Liver (tissue), 3 donors: ENCODE results near the gene RSRC1.

ENCODE experiments used
- ATF3 ChIP-seq: IDR thresholded peaks from 2 replicates; pipeline ENCODE4 v1.6.1; 2016; ENCODE audit warnings: antibody characterized with exemption
- CTCF ChIP-seq: fragments of 150-350 bp; IDR thresholded peaks from 2 replicates; pipeline ENCODE4 v1.5.1; 2017; ENCODE audit warnings: improper control_type of control experiment, low read depth, low read length; ENCODE audit not compliant: missing input control
- FOXA1 ChIP-seq: IDR thresholded peaks from 2 replicates; pipeline ENCODE4 v1.6.1; 2016; ENCODE audit warnings: antibody characterized with exemption
- GABPA ChIP-seq, 2 donors: IDR thresholded peaks in 1 of 2; conservative IDR thresholded peaks in 1 of 2; 2 replicates each; pipeline ENCODE4 v1.6.1; 2016; ENCODE audit warnings: antibody characterized with exemption in 2 of 2, mild to moderate bottlenecking in 1 of 2, moderate library complexity in 1 of 2
- HNF4A ChIP-seq, 2 donors: conservative IDR thresholded peaks; 2 replicates each; pipeline ENCODE4 v1.6.1; 2016; ENCODE audit warnings: antibody characterized with exemption in 2 of 2, mild to moderate bottlenecking in 2 of 2
- HNF4G ChIP-seq: IDR thresholded peaks from 2 replicates; pipeline ENCODE4 v1.6.1; 2016; ENCODE audit warnings: antibody characterized with exemption
- JUND ChIP-seq, 2 donors: IDR thresholded peaks; 2 replicates each; pipeline ENCODE4 v1.6.1; 2016; ENCODE audit warnings: antibody characterized with exemption in 2 of 2
- MAX ChIP-seq: IDR thresholded peaks from 2 replicates; pipeline ENCODE4 v1.6.1; 2016; ENCODE audit warnings: antibody characterized with exemption
- RAD21 ChIP-seq, 2 donors: IDR thresholded peaks; 2 replicates each; pipeline ENCODE4 v1.6.1; 2016; ENCODE audit warnings: antibody characterized with exemption in 2 of 2, mild to moderate bottlenecking in 2 of 2
- REST ChIP-seq: IDR thresholded peaks from 2 replicates; pipeline ENCODE4 v1.6.1; 2016; ENCODE audit warnings: antibody characterized with exemption, mild to moderate bottlenecking
- RXRA ChIP-seq, 2 donors: IDR thresholded peaks; 2 replicates each; pipeline ENCODE4 v1.6.1; 2017 to 2018; ENCODE audit warnings: antibody characterized with exemption in 2 of 2, mild to moderate bottlenecking in 1 of 2
- TAF1 ChIP-seq: conservative IDR thresholded peaks from 2 replicates; pipeline ENCODE4 v1.6.1; 2016; ENCODE audit warnings: antibody characterized with exemption, mild to moderate bottlenecking
- YY1 ChIP-seq: IDR thresholded peaks from 2 replicates; pipeline ENCODE4 v1.6.1; 2016; ENCODE audit warnings: antibody characterized with exemption, mild to moderate bottlenecking
- ZBTB33 ChIP-seq: IDR thresholded peaks from 2 replicates; pipeline ENCODE4 v1.6.1; 2016; ENCODE audit warnings: antibody characterized with exemption
- donor health status: healthy.
- donor health status: healthy.

- no peak for TF ChIP-seq YY1
- TF ChIP-seq CTCF: no peak
- no peak for TF ChIP-seq RAD21 (IDR thresholded peaks at IDR 0.05)
- no peak for TF ChIP-seq REST
- TF ChIP-seq HNF4A (conservative IDR thresholded peaks at IDR 0.05): no peak
- TF ChIP-seq ATF3: no peak
- TF ChIP-seq FOXA1: no peak
- no peak for TF ChIP-seq HNF4G
- no peak for TF ChIP-seq GABPA (IDR thresholded peaks at IDR 0.05 in 1 of 2, conservative IDR thresholded peaks at IDR 0.05 in 1 of 2)
- no peak for TF ChIP-seq MAX
- TF ChIP-seq TAF1: no peak
- TF ChIP-seq JUND (IDR thresholded peaks at IDR 0.05): no peak
- TF ChIP-seq ZBTB33: no peak
- no peak for TF ChIP-seq RXRA (IDR thresholded peaks at IDR 0.05)
Observed at GRCh38 chr3:158166223-158166622, 56.3 kb downstream of the RSRC1 start.
